ENCODE data around the gene SLC7A9.

- TF ChIP-seq, protein P1, sequence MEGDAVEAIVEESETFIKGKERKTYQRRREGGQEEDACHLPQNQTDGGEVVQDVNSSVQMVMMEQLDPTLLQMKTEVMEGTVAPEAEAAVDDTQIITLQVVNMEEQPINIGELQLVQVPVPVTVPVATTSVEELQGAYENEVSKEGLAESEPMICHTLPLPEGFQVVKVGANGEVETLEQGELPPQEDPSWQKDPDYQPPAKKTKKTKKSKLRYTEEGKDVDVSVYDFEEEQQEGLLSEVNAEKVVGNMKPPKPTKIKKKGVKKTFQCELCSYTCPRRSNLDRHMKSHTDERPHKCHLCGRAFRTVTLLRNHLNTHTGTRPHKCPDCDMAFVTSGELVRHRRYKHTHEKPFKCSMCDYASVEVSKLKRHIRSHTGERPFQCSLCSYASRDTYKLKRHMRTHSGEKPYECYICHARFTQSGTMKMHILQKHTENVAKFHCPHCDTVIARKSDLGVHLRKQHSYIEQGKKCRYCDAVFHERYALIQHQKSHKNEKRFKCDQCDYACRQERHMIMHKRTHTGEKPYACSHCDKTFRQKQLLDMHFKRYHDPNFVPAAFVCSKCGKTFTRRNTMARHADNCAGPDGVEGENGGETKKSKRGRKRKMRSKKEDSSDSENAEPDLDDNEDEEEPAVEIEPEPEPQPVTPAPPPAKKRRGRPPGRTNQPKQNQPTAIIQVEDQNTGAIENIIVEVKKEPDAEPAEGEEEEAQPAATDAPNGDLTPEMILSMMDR (IDR thresholded peaks at IDR 0.05) = no peak
- TF ChIP-seq POLR2A (IDR thresholded peaks at IDR 0.05) = no peak
- TF ChIP-seq POLR2AphosphoS5 (IDR thresholded peaks at IDR 0.05) = no peak
Measured at GRCh38 chr19:32880622-32881021, 11.1 kb upstream of the SLC7A9 start.
